Stimulated activated CD4-positive, alpha-beta T cell treated with anti-CD3 and anti-CD28 coated beads, TNF-alpha, amount 100 ng/mL, for 48 hours (primary cell): ENCODE data around the gene AJM1.
A peak's percentile ranks its signal among the peaks of the same experiment; 100 is the strongest.
"Not testable (repeated sequence)": the region's sequence is repeated elsewhere in the genome, so short reads cannot be mapped to it uniquely, and the experiment has no call there.

Experiments used
- DNase-seq, 3 donors: peaks; one replicate each; pipeline ENCODE4 v3.0.0-alpha.2; 2020; ENCODE audit warnings: low read depth in 3 of 3

The AJM1 gene

GRCh38 chr9:136842380-136842948 lies at the start of gene AJM1:
Gene AJM1, plus strand, starts transcription at chr9:136842478. Its CDS starts 1,937 bp downstream, at chr9:136844415.
- peak; percentile 61 to 68 (median 66) for DNase-seq

- no peak for DNase-seq
Observed at GRCh38 chr9:136793086-136793946, 49.0 kb upstream of the AJM1 start.

GRCh38 chr9:136794281-136794999 lies 47.8 kb upstream of the AJM1 start:
- DNase-seq: no peak

GRCh38 chr9:136795000-136795348 lies 47.3 kb upstream of the AJM1 start:
- no peak for DNase-seq

- no peak for DNase-seq
Observed at GRCh38 chr9:136796238-136796774, 46.0 kb upstream of the AJM1 start, which contains the start of gene CCDC183. Gene CCDC183, plus strand, starts transcription at chr9:136796338. Its CDS starts 60 bp downstream, at chr9:136796398.

- not testable (repeated sequence) for DNase-seq
Observed at GRCh38 chr9:136796775-136797347, 45.4 kb upstream of the AJM1 start.

- no peak for DNase-seq
Observed at GRCh38 chr9:136798708-136799078, 43.6 kb upstream of the AJM1 start.

- DNase-seq: no peak
Observed at GRCh38 chr9:136799079-136799853, 43.0 kb upstream of the AJM1 start.

GRCh38 chr9:136799854-136800657 lies 42.2 kb upstream of the AJM1 start:
- peak; percentile 67 to 99 (median 71) for DNase-seq

- no peak for DNase-seq
Observed at GRCh38 chr9:136802321-136802720, 40.0 kb upstream of the AJM1 start.

- not testable (repeated sequence) for DNase-seq
Observed at GRCh38 chr9:136803009-136803550, 39.2 kb upstream of the AJM1 start.

- DNase-seq: no peak
Observed at GRCh38 chr9:136803551-136804508, 38.4 kb upstream of the AJM1 start.

- DNase-seq: no peak
Observed at GRCh38 chr9:136804509-136805206, 37.6 kb upstream of the AJM1 start.

- no peak for DNase-seq
Observed at GRCh38 chr9:136805207-136805740, 37.0 kb upstream of the AJM1 start.

- no peak for DNase-seq
Observed at GRCh38 chr9:136806067-136806466, 36.2 kb upstream of the AJM1 start.

GRCh38 chr9:136806631-136807201 lies 35.6 kb upstream of the AJM1 start:
- no peak for DNase-seq

- DNase-seq: peak; percentile 54 to 66 (median 64)
Observed at GRCh38 chr9:136807281-136808074, 34.8 kb upstream of the AJM1 start, which contains the start of gene RABL6. Gene RABL6, plus strand, starts transcription at chr9:136807948. Its CDS starts 249 bp downstream, at chr9:136808197.
